RWPE2 (cell line): Measurements from ENCODE around the gene GOLGB1.

Experiments used
- ATAC-seq: fragments of 200-7000 bp; cut with Tn5 transposase; 3 replicates; pipeline ENCODE4 v1.9.1; 2021; ENCODE audit warnings: low read depth
- DNase-seq: peaks from one replicate; pipeline ENCODE4 v3.0.0-alpha.2; 2020; ENCODE audit warnings: low spot score
- H3K27ac ChIP-seq: fragments of 450-650 bp; 2 replicates; pipeline ENCODE4 v1.5.1; 2017; ENCODE audit warnings: mild to moderate bottlenecking; ENCODE audit not compliant: poor library complexity, severe bottlenecking
- H3K27me3 ChIP-seq: fragments of 250-450 bp; sonication (Bioruptor Pico); 2 replicates; pipeline ENCODE4 v1.5.1; 2021; ENCODE audit warnings: mild to moderate bottlenecking, moderate library complexity; ENCODE audit not compliant: insufficient read depth, poor library complexity, severe bottlenecking
- H3K36me3 ChIP-seq: fragments of 250-450 bp; sonication (Bioruptor Pico); 2 replicates; pipeline ENCODE4 v1.5.1; 2020; ENCODE audit warnings: low read depth, mild to moderate bottlenecking, moderate library complexity
- H3K4me1 ChIP-seq: fragments of 250-450 bp; sonication (Bioruptor Pico); 2 replicates; pipeline ENCODE4 v1.5.1; 2021; ENCODE audit warnings: mild to moderate bottlenecking, moderate library complexity; ENCODE audit not compliant: insufficient read depth, poor library complexity, severe bottlenecking
- H3K4me3 ChIP-seq: fragments of 250-450 bp; sonication (Bioruptor Pico); 2 replicates; pipeline ENCODE4 v1.5.1; 2021; ENCODE audit warnings: mild to moderate bottlenecking, moderate library complexity; ENCODE audit not compliant: severe bottlenecking
- H3K9me3 ChIP-seq: fragments of 250-450 bp; sonication (Bioruptor Pico); 2 replicates; pipeline ENCODE4 v1.5.1; 2021; ENCODE audit warnings: mild to moderate bottlenecking, moderate library complexity; ENCODE audit not compliant: severe bottlenecking
- CTCF ChIP-seq: fragments of 450-650 bp; IDR thresholded peaks from one replicate; pipeline ENCODE4 v1.5.1; 2017; ENCODE audit warnings: mild to moderate bottlenecking, moderate library complexity; ENCODE audit not compliant: poor library complexity, severe bottlenecking

The GOLGB1 gene

GRCh38 chr3:121642601-121643314 lies 106.8 kb downstream of the GOLGB1 start:
- no peaks in the 10 kb centered on the region for H3K27me3 ChIP-seq
- no peak overlapping the region for H3K27ac ChIP-seq
- no peaks in the 10 kb centered on the region for H3K4me1 ChIP-seq
- DNase-seq (no peak), ATAC-seq (no peak)
- no peaks in the 10 kb centered on the region for H3K36me3 ChIP-seq
- no peaks in the 10 kb centered on the region for H3K9me3 ChIP-seq
- no peak for TF ChIP-seq CTCF
- H3K4me3 ChIP-seq: no peak overlapping the region

GRCh38 chr3:121641127-121641526 lies 108.4 kb downstream of the GOLGB1 start:
- Histone ChIP-seq H3K36me3 (no peaks in the 10 kb centered on the region), H3K27ac (no peak overlapping the region), H3K4me3 (no peak overlapping the region), H3K9me3 (no peaks in the 10 kb centered on the region), H3K27me3 (no peaks in the 10 kb centered on the region), H3K4me1 (no peaks in the 10 kb centered on the region)
- TF ChIP-seq CTCF: no peak
- DNase-seq: no peak
- ATAC-seq: no peak

- TF ChIP-seq CTCF: no peak
- H3K4me3 ChIP-seq: no peak overlapping the region
- DNase-seq: no peak
- no peaks in the 10 kb centered on the region for H3K27me3 ChIP-seq
- H3K9me3 ChIP-seq: no peaks in the 10 kb centered on the region
- no peak overlapping the region for H3K27ac ChIP-seq
- H3K4me1 ChIP-seq: no peaks in the 10 kb centered on the region
- ATAC-seq: no peak
- no peaks in the 10 kb centered on the region for H3K36me3 ChIP-seq
These were observed 111.6 kb downstream of the GOLGB1 start for GRCh38 chr3:121637922-121638321.

GRCh38 chr3:121630355-121630754 lies 119.2 kb downstream of the GOLGB1 start:
- Histone ChIP-seq H3K9me3 (no peaks in the 10 kb centered on the region), H3K4me3 (no peak overlapping the region), H3K36me3 (no peaks in the 10 kb centered on the region), H3K27me3 (no peaks in the 10 kb centered on the region), H3K4me1 (no peaks in the 10 kb centered on the region), H3K27ac (no peak overlapping the region)
- DNase-seq (no peak), ATAC-seq (no peak)
- TF ChIP-seq CTCF: no peak

- H3K27ac ChIP-seq: no peak overlapping the region
- H3K9me3 ChIP-seq: no peaks in the 10 kb centered on the region
- no peak overlapping the region for H3K4me3 ChIP-seq
- no peak for TF ChIP-seq CTCF
- no peak for ATAC-seq
- DNase-seq: no peak
- H3K4me1 ChIP-seq: no peaks in the 10 kb centered on the region
- H3K36me3 ChIP-seq: no peaks in the 10 kb centered on the region
- H3K27me3 ChIP-seq: no peaks in the 10 kb centered on the region
These were observed 119.9 kb downstream of the GOLGB1 start for GRCh38 chr3:121629601-121630000.
